Measurements from ENCODE around the gene DDAH1. TPM values are rescaled to one million over a fixed set of nuclear protein-coding genes. Genes with fewer than 3 reads are reported as not detected.

DDAH1 gene
- total RNA-seq, 4 donors from 2014 or later: 12.9 to 28.9 (median 18.2) TPM

GRCh38 chr1:85330214-85330631 lies 134.7 kb downstream of the DDAH1 start:
- intact Hi-C loops (cut with DNase I; ENCODE audit: low total_unique reads): no loop called here

GRCh38 chr1:85328713-85329397 lies 136.1 kb downstream of the DDAH1 start:
- H3K36me3 ChIP-seq: no peaks in the 10 kb centered on the region
- H3K4me3 ChIP-seq: no peak overlapping the region
- H3K4me1 ChIP-seq: peaks cover 0 to 3% of the 10 kb centered on the region in 2 donors
- no peak for DNase-seq
- H3K27me3 ChIP-seq: no peaks in the 10 kb centered on the region
- no peak for TF ChIP-seq POLR2A (IDR thresholded peaks at IDR 0.05)
- TF ChIP-seq, protein P1, sequence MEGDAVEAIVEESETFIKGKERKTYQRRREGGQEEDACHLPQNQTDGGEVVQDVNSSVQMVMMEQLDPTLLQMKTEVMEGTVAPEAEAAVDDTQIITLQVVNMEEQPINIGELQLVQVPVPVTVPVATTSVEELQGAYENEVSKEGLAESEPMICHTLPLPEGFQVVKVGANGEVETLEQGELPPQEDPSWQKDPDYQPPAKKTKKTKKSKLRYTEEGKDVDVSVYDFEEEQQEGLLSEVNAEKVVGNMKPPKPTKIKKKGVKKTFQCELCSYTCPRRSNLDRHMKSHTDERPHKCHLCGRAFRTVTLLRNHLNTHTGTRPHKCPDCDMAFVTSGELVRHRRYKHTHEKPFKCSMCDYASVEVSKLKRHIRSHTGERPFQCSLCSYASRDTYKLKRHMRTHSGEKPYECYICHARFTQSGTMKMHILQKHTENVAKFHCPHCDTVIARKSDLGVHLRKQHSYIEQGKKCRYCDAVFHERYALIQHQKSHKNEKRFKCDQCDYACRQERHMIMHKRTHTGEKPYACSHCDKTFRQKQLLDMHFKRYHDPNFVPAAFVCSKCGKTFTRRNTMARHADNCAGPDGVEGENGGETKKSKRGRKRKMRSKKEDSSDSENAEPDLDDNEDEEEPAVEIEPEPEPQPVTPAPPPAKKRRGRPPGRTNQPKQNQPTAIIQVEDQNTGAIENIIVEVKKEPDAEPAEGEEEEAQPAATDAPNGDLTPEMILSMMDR (IDR thresholded peaks at IDR 0.05): no peak
- intact Hi-C loops (cut with DNase I; ENCODE audit: low total_unique reads): no loop called here
- H3K27ac ChIP-seq: peak overlapping the region; percentile 7 to 53
- H3K9me3 ChIP-seq: no peaks in the 10 kb centered on the region

More at GRCh38 chr1:85330214-85330631, 134.7 kb downstream of the DDAH1 start:
- Histone ChIP-seq H3K4me3 (no peak overlapping the region), H3K36me3 (no peaks in the 10 kb centered on the region), H3K4me1 (peaks cover 0 to 3% of the 10 kb centered on the region in 2 donors), H3K27ac (peak overlapping the region; percentile 17 to 53), H3K27me3 (no peaks in the 10 kb centered on the region), H3K9me3 (no peaks in the 10 kb centered on the region)
- DNase-seq: no peak
- TF ChIP-seq POLR2A (IDR thresholded peaks at IDR 0.05): no peak
- TF ChIP-seq, protein P1 (IDR thresholded peaks at IDR 0.05): no peak

DNA sequence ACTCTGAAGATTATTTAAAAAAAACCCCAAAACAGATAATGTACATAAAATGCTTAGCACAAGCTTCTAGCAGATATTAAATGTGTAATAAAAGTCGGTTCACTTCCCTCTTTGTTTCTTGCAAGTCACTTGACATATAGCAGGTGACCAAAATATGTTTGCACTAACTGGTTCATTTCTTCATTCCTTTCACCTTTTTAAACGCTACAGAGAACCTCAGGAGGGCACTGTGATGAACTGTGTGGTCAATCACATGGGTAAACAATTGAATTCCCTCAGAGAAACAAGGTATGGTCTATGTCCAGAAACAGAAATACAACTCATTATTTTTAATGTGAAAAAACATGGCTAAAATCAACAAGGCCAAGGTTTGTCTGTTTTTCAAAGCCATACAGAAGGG lies 137.2 kb downstream of the DDAH1 start:
- no peaks in the 10 kb centered on the region for H3K27me3 ChIP-seq
- no peak for DNase-seq
- no peak overlapping the region for H3K4me3 ChIP-seq
- peaks cover 0 to 3% of the 10 kb centered on the region in 2 donors for H3K4me1 ChIP-seq
- H3K9me3 ChIP-seq: no peaks in the 10 kb centered on the region
- intact Hi-C loops (cut with DNase I; ENCODE audit: low total_unique reads): no loop called here
- no peaks in the 10 kb centered on the region for H3K36me3 ChIP-seq
- TF ChIP-seq, protein P1 (IDR thresholded peaks at IDR 0.05): no peak
- TF ChIP-seq POLR2A (IDR thresholded peaks at IDR 0.05): no peak
- no peak overlapping the region for H3K27ac ChIP-seq

DNA sequence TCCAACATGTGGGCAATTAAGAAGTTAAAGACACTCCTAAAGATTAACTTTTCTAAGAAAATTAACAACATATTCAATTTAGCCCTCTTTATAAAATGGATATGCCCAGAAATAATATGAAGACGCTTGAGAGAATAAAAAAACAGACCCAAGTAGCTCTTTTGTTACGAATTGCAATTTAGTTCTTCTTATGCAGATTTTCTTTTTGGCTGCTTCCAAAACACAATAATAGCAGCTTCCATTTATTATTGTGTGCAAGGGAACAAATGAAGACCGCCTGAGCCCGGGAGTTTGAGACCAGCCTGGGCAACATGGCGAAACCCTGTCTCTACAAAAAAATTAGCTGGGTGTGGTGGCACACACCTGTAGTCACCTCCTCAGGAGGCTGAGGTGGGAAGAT lies 138.1 kb downstream of the DDAH1 start:
- Histone ChIP-seq H3K27me3 (no peaks in the 10 kb centered on the region), H3K4me3 (no peak overlapping the region), H3K36me3 (no peaks in the 10 kb centered on the region), H3K9me3 (no peaks in the 10 kb centered on the region), H3K4me1 (peaks cover 0 to 3% of the 10 kb centered on the region in 2 donors), H3K27ac (no peak overlapping the region)
- intact Hi-C loops (cut with DNase I; ENCODE audit: low total_unique reads): no loop called here
- TF ChIP-seq, protein P1 (IDR thresholded peaks at IDR 0.05): no peak
- TF ChIP-seq POLR2A (IDR thresholded peaks at IDR 0.05): no peak
- DNase-seq: no peak

DNA sequence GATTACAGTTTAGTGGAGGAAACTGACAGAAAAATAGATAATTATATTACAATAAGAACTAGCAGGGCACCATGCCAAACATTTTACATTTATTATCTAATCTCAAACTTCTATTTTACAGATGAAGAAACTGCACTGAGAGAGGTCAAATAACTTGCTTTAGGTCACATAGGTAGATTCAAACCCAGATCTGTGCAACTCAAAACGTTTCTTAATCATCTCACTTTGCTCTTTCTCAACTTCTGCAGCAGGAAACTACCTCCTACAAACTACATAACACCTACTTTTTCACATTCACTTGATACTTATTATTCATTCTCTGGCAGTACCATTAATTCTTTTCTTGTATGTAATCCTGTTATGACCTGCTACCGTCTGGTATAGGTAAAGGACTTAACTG lies 138.6 kb downstream of the DDAH1 start:
- no peaks in the 10 kb centered on the region for H3K9me3 ChIP-seq
- no peaks in the 10 kb centered on the region for H3K27me3 ChIP-seq
- peaks cover 0 to 3% of the 10 kb centered on the region in 2 donors for H3K4me1 ChIP-seq
- H3K27ac ChIP-seq: no peak overlapping the region
- no peak for TF ChIP-seq POLR2A (IDR thresholded peaks at IDR 0.05)
- TF ChIP-seq, protein P1 (IDR thresholded peaks at IDR 0.05): no peak
- no peak overlapping the region for H3K4me3 ChIP-seq
- intact Hi-C loops (cut with DNase I; ENCODE audit: low total_unique reads): no loop called here
- no peaks in the 10 kb centered on the region for H3K36me3 ChIP-seq
- no peak for DNase-seq

Measured in uterus (tissue), 4 donors.